ENCODE results near the gene ALDH1B1. TPM values are rescaled to one million over a fixed set of nuclear protein-coding genes. Genes with fewer than 3 reads are reported as not detected.

ALDH1B1 gene
- polyA plus RNA-seq, 1 of the 3 experiments (the other 2 are of a cell fraction), result 16.5 TPM

DNA sequence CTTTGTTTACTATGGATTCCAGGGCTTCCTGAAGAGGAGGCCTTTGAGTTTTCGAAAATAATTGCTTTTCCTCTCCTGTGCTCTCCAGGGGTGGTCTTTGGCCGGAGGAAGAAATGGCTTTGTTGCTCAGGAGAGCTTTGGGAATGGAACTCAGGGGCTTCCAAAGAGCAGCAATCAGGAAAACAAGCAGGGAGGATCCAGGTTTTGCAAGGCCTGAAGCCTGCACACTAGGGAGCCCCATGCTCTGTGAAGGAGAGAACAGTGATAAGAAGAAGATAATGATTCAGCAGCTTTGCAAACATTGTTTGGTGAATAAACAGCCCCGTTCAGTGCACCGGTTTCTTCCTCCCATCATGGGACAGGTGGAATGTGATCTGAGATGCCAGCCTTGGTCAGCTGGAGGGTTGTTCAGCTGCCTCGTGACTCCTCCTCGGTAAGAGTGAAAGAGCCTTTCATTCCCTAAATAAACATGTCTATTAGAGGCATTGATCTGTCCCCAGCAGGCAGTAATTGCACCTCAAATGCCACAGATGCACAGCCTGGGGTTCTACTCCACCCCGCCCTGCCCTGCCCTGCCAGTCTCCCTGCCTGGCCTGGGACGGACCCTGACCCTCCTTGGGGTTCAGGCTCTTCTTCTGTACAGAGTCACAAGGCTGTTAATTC, 11.5 kb upstream of the ALDH1B1 start (continued):
- TF ChIP-seq, protein P1, sequence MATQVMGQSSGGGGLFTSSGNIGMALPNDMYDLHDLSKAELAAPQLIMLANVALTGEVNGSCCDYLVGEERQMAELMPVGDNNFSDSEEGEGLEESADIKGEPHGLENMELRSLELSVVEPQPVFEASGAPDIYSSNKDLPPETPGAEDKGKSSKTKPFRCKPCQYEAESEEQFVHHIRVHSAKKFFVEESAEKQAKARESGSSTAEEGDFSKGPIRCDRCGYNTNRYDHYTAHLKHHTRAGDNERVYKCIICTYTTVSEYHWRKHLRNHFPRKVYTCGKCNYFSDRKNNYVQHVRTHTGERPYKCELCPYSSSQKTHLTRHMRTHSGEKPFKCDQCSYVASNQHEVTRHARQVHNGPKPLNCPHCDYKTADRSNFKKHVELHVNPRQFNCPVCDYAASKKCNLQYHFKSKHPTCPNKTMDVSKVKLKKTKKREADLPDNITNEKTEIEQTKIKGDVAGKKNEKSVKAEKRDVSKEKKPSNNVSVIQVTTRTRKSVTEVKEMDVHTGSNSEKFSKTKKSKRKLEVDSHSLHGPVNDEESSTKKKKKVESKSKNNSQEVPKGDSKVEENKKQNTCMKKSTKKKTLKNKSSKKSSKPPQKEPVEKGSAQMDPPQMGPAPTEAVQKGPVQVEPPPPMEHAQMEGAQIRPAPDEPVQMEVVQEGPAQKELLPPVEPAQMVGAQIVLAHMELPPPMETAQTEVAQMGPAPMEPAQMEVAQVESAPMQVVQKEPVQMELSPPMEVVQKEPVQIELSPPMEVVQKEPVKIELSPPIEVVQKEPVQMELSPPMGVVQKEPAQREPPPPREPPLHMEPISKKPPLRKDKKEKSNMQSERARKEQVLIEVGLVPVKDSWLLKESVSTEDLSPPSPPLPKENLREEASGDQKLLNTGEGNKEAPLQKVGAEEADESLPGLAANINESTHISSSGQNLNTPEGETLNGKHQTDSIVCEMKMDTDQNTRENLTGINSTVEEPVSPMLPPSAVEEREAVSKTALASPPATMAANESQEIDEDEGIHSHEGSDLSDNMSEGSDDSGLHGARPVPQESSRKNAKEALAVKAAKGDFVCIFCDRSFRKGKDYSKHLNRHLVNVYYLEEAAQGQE (IDR thresholded peaks at IDR 0.05; ENCODE audit: low read depth, low read length), result no peak
- TF ChIP-seq POLR2AphosphoS5 (IDR thresholded peaks at IDR 0.05; ENCODE audit: low read depth, low read length) (no peak), SIN3A (IDR thresholded peaks at IDR 0.05; ENCODE audit: borderline replicate concordance, low read depth, low read length) (no peak), NRF1 (IDR thresholded peaks at IDR 0.05; ENCODE audit: low read depth, low read length) (no peak)

DNA sequence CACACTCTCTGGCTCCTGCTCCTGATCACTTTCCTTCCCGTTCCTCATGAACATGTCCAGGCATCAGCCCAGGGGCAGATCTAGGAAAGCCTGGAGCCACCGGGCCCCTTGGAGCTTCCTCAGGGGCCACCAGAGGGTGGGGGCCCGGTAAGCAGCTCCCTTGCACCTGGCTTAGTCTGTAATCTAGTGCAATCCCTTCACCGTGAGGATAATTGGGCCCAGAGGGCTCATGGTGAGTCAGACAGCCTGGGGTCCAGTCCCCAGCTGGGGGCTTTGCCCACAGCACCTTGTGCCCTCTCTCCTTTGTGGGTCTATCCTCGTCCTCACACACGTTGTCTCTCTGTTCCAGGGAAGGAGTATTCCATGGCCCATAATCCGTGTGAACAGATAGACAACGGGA, 10.4 kb upstream of the ALDH1B1 start:
- Histone ChIP-seq H3K27ac (ENCODE audit: low read depth in 2 of 2, low read length in 1 of 2) (no peak overlapping the region), H3K9me2 (no peaks in the 10 kb centered on the region), H3K4me1 (ENCODE audit: control insufficient read depth in 1 of 2, insufficient read depth in 2 of 2, low read depth in 1 of 2, low read length in 1 of 2) (no peaks in the 10 kb centered on the region; a peak in 1 of 4 replicates), H4K20me1 (ENCODE audit: insufficient read depth) (no peaks in the 10 kb centered on the region), H3F3A (replicated peaks; ENCODE audit: insufficient read depth) (no peaks in the 10 kb centered on the region), H2AFZ (ENCODE audit: low read depth) (no peak overlapping the region), H3K79me2 (ENCODE audit: insufficient read depth) (no peaks in the 10 kb centered on the region), H3K9me3 (no peaks in the 10 kb centered on the region), H3K36me3 (replicated peaks in 1 of 2; ENCODE audit: control insufficient read depth in 1 of 2, insufficient read depth in 2 of 2, low read length in 1 of 2) (no peaks in the 10 kb centered on the region), H3K9ac (no peak overlapping the region), H3K4me3 (ENCODE audit: low read depth in 2 of 2, low read length in 1 of 2) (no peak overlapping the region), H3K4me2 (no peak overlapping the region), H3K27me3 (ENCODE audit: insufficient read depth) (no peaks in the 10 kb centered on the region)
- ChIA-PET POLR2A (no interaction called here), CTCF (interaction anchor here (1.0 to 1.4 kb wide), 2 partner anchors 11 to 18 kb away, joined by 3 to 4 read pairs; no protein-coding TSS in a partner anchor)
- 70% methylated on average over 6 of the region's 8 CpGs for WGBS (ENCODE audit: low lambda C conversion rate)
- no peak for TF ChIP-seq MXI1 (IDR thresholded peaks at IDR 0.05; ENCODE audit: low read depth, low read length)
- no peak for TF ChIP-seq NFIC (IDR thresholded peaks at IDR 0.05; ENCODE audit: borderline replicate concordance)
- no peak for DNase-seq

DNA sequence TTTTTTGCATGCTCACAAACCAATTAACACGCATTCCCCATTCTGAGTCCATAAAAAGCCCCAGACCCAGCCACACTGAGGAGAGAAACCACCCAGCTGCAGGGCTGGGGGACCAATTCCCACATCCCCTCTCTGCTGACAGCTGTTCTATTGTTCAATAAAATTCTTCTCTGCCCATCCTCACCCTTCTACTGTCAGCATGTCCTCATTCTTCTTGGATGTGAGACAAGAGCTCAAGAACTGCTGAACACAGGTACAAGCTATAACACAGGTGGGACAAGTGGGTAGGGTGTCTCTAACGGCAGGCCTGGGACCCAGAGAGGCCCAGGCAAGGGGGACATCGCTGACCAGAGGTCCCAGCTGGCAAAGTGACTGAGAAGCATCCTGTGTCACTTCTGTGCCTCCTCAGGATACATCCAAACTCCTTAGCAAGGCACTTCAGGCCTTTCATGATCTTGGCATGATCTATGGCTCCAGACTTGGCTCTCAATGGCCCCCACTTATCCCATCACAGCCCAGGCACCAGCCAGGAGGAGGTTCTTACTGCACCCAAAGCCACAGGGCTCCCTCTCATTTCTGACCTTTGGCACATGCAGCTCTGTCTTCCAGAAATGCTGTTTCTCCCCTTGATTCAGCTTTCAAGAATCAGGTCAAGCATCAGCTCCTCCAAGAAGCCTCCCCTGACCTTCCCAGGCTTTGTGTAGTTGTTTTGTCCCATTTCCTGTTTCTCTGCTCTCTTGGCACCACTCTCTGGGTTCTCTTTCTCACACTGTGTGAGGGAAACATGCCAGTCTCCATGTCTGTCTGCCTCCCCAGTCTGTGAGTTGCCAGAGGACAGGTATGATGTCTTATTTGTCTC, 7.3 kb upstream of the ALDH1B1 start:
- Histone ChIP-seq H3K36me3 (replicated peaks in 1 of 2; ENCODE audit: control insufficient read depth in 1 of 2, insufficient read depth in 2 of 2, low read length in 1 of 2) (no peaks in the 10 kb centered on the region), H3K9me2 (no peaks in the 10 kb centered on the region), H3K4me2 (no peak overlapping the region), H3K27ac (ENCODE audit: low read depth in 2 of 2, low read length in 1 of 2) (no peak overlapping the region), H3K4me3 (ENCODE audit: low read depth in 2 of 2, low read length in 1 of 2) (no peak overlapping the region), H3K79me2 (ENCODE audit: insufficient read depth) (no peaks in the 10 kb centered on the region), H3F3A (replicated peaks; ENCODE audit: insufficient read depth) (no peaks in the 10 kb centered on the region), H3K9ac (no peak overlapping the region), H3K4me1 (ENCODE audit: control insufficient read depth in 1 of 2, insufficient read depth in 2 of 2, low read depth in 1 of 2, low read length in 1 of 2) (no peaks in the 10 kb centered on the region; a peak in 1 of 4 replicates), H2AFZ (ENCODE audit: low read depth) (no peak overlapping the region), H3K27me3 (ENCODE audit: insufficient read depth) (no peaks in the 10 kb centered on the region), H3K9me3 (no peaks in the 10 kb centered on the region), H4K20me1 (ENCODE audit: insufficient read depth) (no peaks in the 10 kb centered on the region)
- TF ChIP-seq EP300 (IDR thresholded peaks at IDR 0.05; ENCODE audit: borderline replicate concordance in 1 of 2, low read depth in 1 of 2, low read length in 1 of 2), result no peak
- ChIA-PET CTCF (interaction anchor here (0.6 to 1.8 kb wide), 5 partner anchors 10 to 471 kb away, joined by 3 to 8 read pairs (median 4); no protein-coding TSS in a partner anchor), POLR2A (no interaction called here)
- WGBS (ENCODE audit: low lambda C conversion rate), result 22% methylated on average over 3 of the region's 3 CpGs
- DNase-seq, result no peak
